Measurements from ENCODE around the gene ZNF669.

Gene ZNF669

GRCh38 chr1:247111259-247111699, 7.1 kb upstream of the ZNF669 start:
- DNase-seq (ENCODE audit: low read depth in 3 of 3) = no peak

- peak in 2 of 3 donors; percentile 30 to 40 for DNase-seq (ENCODE audit: low read depth in 3 of 3)
Observed at GRCh38 chr1:247110627-247111258, 6.6 kb upstream of the ZNF669 start.

- no peak for DNase-seq (ENCODE audit: low read depth in 3 of 3)
Observed at GRCh38 chr1:247107694-247108093, 3.5 kb upstream of the ZNF669 start.

- no peak for DNase-seq (ENCODE audit: low read depth in 3 of 3)
Observed at GRCh38 chr1:247105966-247106365, 1.8 kb upstream of the ZNF669 start.

- no peak for DNase-seq (ENCODE audit: low read depth in 3 of 3)
Observed at GRCh38 chr1:247104965-247105364, 809 bp upstream of the ZNF669 start.

- no peak for DNase-seq (ENCODE audit: low read depth in 3 of 3)
Observed at GRCh38 chr1:247102381-247102780, 1.8 kb downstream of the ZNF669 start.

GRCh38 chr1:247100676-247101279, 3.4 kb downstream of the ZNF669 start:
- no peak for DNase-seq (ENCODE audit: low read depth in 3 of 3)

GRCh38 chr1:247096958-247097357, 7.2 kb downstream of the ZNF669 start:
- DNase-seq (ENCODE audit: low read depth in 3 of 3) = no peak

- DNase-seq (ENCODE audit: low read depth in 3 of 3) = no peak
Observed at GRCh38 chr1:247096544-247096943, 7.6 kb downstream of the ZNF669 start.

GRCh38 chr1:247096112-247096511, 8.0 kb downstream of the ZNF669 start:
- no peak for DNase-seq (ENCODE audit: low read depth in 3 of 3)

- DNase-seq (ENCODE audit: low read depth in 3 of 3) = no peak
Observed at GRCh38 chr1:247090455-247090854, 13.7 kb downstream of the ZNF669 start.

- DNase-seq (ENCODE audit: low read depth in 3 of 3) = no peak
Observed at GRCh38 chr1:247089616-247090375, 14.4 kb downstream of the ZNF669 start.

- DNase-seq (ENCODE audit: low read depth in 3 of 3) = no peak
Observed at GRCh38 chr1:247088967-247089366, 15.2 kb downstream of the ZNF669 start.

- no peak for DNase-seq (ENCODE audit: low read depth in 3 of 3)
Observed at GRCh38 chr1:247087256-247087655, 16.9 kb downstream of the ZNF669 start.

- DNase-seq (ENCODE audit: low read depth in 3 of 3) = no peak
Observed at GRCh38 chr1:247085310-247085709, 18.8 kb downstream of the ZNF669 start.

- DNase-seq (ENCODE audit: low read depth in 3 of 3) = no peak
Observed at GRCh38 chr1:247084771-247085170, 19.4 kb downstream of the ZNF669 start.

- DNase-seq (ENCODE audit: low read depth in 3 of 3) = no peak
Observed at GRCh38 chr1:247079141-247079874, 24.8 kb downstream of the ZNF669 start.

GRCh38 chr1:247078258-247079140, 25.7 kb downstream of the ZNF669 start, which contains the start of gene ZNF670:
Gene ZNF670 (minus strand): TSS chr1:247078811. CDS start chr1:247078596, 215 bp downstream.
- peak; percentile 83 to 93 (median 87) for DNase-seq (ENCODE audit: low read depth in 3 of 3)

GRCh38 chr1:247077876-247078257, 26.3 kb downstream of the ZNF669 start:
- DNase-seq (ENCODE audit: low read depth in 3 of 3) = no peak

GRCh38 chr1:247077213-247077612, 26.9 kb downstream of the ZNF669 start:
- DNase-seq (ENCODE audit: low read depth in 3 of 3) = no peak

GRCh38 chr1:247070645-247071044, 33.5 kb downstream of the ZNF669 start:
- DNase-seq (ENCODE audit: low read depth in 3 of 3) = no peak
